Suprapubic skin (tissue), 4 donors: ENCODE data around the gene SYCE3. TPM values are rescaled to one million over a fixed set of nuclear protein-coding genes. Genes with fewer than 3 reads are reported as not detected.

Experiments
- DNase-seq, 2 donors: peaks; one replicate each; pipeline ENCODE4 v3.0.0-alpha.2; 2019; ENCODE audit warnings: low spot score in 2 of 2
- H3K27ac ChIP-seq: fragments of 200-600 bp; sonication (generic); one replicate; pipeline ENCODE4 v1.5.1; 2019
- H3K27me3 ChIP-seq: fragments of 200-600 bp; sonication (generic); one replicate; pipeline ENCODE4 v1.5.1; 2019
- H3K36me3 ChIP-seq: fragments of 200-600 bp; sonication (generic); one replicate; pipeline ENCODE4 v1.5.1; 2019
- H3K4me1 ChIP-seq: fragments of 200-600 bp; sonication (generic); one replicate; pipeline ENCODE4 v1.5.1; 2019
- H3K4me3 ChIP-seq: fragments of 200-600 bp; sonication (generic); one replicate; pipeline ENCODE4 v1.5.1; 2019; ENCODE audit warnings: mild to moderate bottlenecking
- H3K9me3 ChIP-seq: fragments of 200-600 bp; sonication (generic); one replicate; pipeline ENCODE4 v1.5.1; 2019
- CTCF ChIP-seq, 2 donors: fragments of 200-600 bp in 1 of 2; fragments of 450-650 bp in 1 of 2; sonication (generic) in 1 of 2; IDR thresholded peaks; one replicate each; pipeline ENCODE4 v1.5.1; 2016 to 2019; ENCODE audit warnings: antibody characterized with exemption in 2 of 2, mild to moderate bottlenecking in 1 of 2, moderate library complexity in 1 of 2
- EP300 ChIP-seq: sonication (generic); formaldehyde crosslinking; IDR thresholded peaks from one replicate; pipeline ENCODE4 v1.6.1; 2017; ENCODE audit warnings: antibody characterized with exemption
- POLR2A ChIP-seq, 2 donors: fragments of 450-650 bp; IDR thresholded peaks; one replicate each; pipeline ENCODE4 v1.6.1; 2017; ENCODE audit warnings: antibody characterized with exemption in 2 of 2, mild to moderate bottlenecking in 2 of 2, moderate library complexity in 2 of 2
- POLR2AphosphoS5 ChIP-seq, 3 donors: sonication (generic); formaldehyde crosslinking; IDR thresholded peaks; one replicate each; pipeline ENCODE4 v1.6.1; 2017; ENCODE audit warnings: antibody characterized with exemption in 3 of 3
- WGBS: methylation state at CpG from one replicate; pipeline ENCODE4 v1.1.5; 2018; 5-methylcytosine and 5-hydroxymethylcytosine counted together
- total RNA-seq, 4 donors: library from RNA; depleted of rRNA; stranded (reverse); fragments of >200 nt; gene quantifications; one replicate each; pipeline ENCODE4 v1.1.0, GENCODE V29; 2016

The SYCE3 gene
- total RNA-seq, 4 donors from 2014 or later = not detected

DNA sequence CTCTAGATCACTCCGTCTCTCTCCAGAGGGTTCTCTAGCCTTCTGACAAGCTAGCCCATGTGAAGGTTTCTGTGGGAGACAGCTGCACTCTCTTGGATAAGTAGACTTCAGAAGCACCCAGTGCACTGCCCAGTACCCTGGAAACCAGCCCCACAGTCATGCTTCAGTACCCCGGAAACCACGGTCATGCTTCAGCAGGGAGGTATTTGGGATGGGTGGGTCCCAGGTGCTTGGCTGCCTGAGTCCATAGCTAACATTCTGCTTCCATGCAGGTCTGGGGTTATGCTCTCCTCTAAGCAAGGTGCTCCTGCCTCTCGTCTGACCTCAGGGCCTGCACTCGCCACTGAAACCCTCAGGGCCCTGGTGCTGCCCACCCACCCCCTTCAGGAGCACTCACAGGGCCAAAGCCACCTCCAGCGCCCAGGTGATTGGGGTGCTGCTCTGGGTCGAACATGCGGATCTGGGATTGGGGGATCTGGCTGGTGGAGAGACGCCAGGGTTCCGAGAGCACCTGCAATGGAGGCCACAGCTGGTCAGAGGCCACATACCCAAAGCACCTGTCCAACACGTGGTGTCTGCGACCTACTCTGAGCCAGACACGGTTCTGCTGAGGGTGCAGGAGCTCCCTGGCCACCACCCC lies 7.3 kb upstream of the SYCE3 start:
- H3K27me3 ChIP-seq = no peaks in the 10 kb centered on the region

DNA sequence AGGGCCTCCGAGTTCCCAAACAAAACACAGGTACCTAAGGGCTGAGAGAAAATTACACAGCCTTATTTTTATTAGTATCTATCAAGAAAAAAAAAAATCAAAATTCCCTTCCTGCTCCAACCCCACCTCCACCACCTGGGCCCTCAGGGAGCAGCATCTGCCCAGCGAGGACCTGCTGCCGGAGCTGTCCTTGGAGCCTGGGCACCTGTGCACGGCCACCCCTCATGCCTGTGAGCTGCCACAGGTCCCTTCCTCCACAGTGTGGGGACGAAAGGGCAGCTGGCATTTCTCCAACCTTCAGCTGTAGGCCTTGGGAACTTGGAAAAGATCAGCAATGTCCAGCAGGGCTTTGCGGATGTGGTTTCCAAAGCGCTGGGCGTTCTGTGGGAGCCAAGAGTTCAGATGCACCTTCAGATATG lies 6.3 kb upstream of the SYCE3 start:
- DNase-seq = no peak
- Histone ChIP-seq H3K4me1 (no peaks in the 10 kb centered on the region), H3K4me3 (no peak overlapping the region), H3K9me3 (no peaks in the 10 kb centered on the region), H3K36me3 (peaks cover 29% of the 10 kb centered on the region), H3K27ac (no peak overlapping the region), H3K27me3 (no peaks in the 10 kb centered on the region)
- no peak for TF ChIP-seq EP300
- no peak for TF ChIP-seq CTCF (IDR thresholded peaks at IDR 0.05)
- no peak for TF ChIP-seq POLR2A (IDR thresholded peaks at IDR 0.05)
- TF ChIP-seq POLR2AphosphoS5 (IDR thresholded peaks at IDR 0.05) = no peak
- WGBS = 93% methylated on average over 8 of the region's 8 CpGs

More for the DNA sequence above, 7.3 kb upstream of the SYCE3 start:
- DNase-seq = peak in 1 of 2 donors; percentile 59
- WGBS = 94% methylated on average over 10 of the region's 13 CpGs
- Histone ChIP-seq H3K4me3 (no peak overlapping the region), H3K27ac (no peak overlapping the region), H3K4me1 (no peaks in the 10 kb centered on the region), H3K9me3 (no peaks in the 10 kb centered on the region), H3K36me3 (peaks cover 29% of the 10 kb centered on the region)
- TF ChIP-seq CTCF (IDR thresholded peaks at IDR 0.05) (no peak), POLR2A (IDR thresholded peaks at IDR 0.05) (no peak)

DNA sequence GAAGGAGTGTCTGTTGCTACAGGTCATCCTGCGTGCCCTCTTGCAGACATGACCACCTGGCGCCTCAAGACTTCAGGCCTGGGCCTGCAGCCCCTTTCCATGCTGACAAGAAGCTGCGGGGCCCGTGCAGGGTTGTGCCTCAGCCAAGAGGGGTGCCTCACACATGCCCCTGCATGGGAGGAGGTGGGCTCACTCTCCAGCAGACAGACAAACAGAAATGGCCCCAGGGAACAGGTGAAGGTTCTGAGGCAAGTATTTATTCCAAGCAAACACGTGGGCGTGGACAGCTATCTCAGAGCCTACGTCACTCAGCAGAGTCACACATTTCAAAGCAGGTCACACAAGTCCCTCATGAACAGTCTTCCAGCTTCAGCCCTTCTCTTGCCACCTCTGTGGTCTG lies 5.9 kb upstream of the SYCE3 start:
- Histone ChIP-seq H3K27ac (no peak overlapping the region), H3K9me3 (no peaks in the 10 kb centered on the region), H3K4me1 (peaks cover 4% of the 10 kb centered on the region), H3K4me3 (no peak overlapping the region), H3K27me3 (no peaks in the 10 kb centered on the region), H3K36me3 (peaks cover 29% of the 10 kb centered on the region)
- WGBS = 80% methylated on average over 5 of the region's 7 CpGs
- DNase-seq = peak in 1 of 2 donors; percentile 46
- TF ChIP-seq POLR2AphosphoS5 (IDR thresholded peaks at IDR 0.05) = no peak
- TF ChIP-seq CTCF (IDR thresholded peaks at IDR 0.05) = no peak
- TF ChIP-seq POLR2A (IDR thresholded peaks at IDR 0.05) = no peak
- TF ChIP-seq EP300 = no peak

DNA sequence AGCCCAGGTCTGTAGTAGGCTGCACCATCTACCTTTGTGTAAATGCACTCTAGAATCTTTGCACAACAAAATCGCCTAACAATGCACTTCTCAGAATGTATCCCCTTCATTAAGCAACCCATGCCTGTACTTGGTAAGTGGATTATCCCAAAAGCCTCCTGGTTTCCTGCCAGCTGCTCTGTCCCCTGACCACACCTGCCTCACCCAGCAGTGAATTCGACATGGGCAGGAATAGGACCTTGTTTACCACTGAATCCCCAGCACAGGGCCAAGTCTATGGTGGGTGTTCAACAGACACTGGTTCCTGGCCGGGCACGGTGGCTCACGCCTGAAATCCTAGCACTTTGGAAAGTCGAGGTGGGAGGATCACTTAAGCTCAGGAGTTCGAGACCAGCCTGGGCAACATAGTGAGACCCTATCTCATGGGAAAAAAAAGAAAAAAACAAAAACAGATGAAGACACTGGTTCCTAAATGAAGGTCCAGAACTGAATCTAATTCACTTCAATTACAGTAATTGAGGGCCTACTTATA lies 5.1 kb upstream of the SYCE3 start:
- H3K4me1 ChIP-seq = peaks cover 11% of the 10 kb centered on the region
- no peaks in the 10 kb centered on the region for H3K27me3 ChIP-seq
- TF ChIP-seq POLR2A (IDR thresholded peaks at IDR 0.05) (no peak), EP300 (no peak), POLR2AphosphoS5 (IDR thresholded peaks at IDR 0.05) (no peak)
- no peak overlapping the region for H3K27ac ChIP-seq
- H3K36me3 ChIP-seq = peaks cover 29% of the 10 kb centered on the region
- peak in 1 of 2 donors; percentile 41 for DNase-seq
- 99% methylated on average over 7 of the region's 7 CpGs for WGBS
- no peaks in the 10 kb centered on the region for H3K9me3 ChIP-seq
- no peak overlapping the region for H3K4me3 ChIP-seq

DNA sequence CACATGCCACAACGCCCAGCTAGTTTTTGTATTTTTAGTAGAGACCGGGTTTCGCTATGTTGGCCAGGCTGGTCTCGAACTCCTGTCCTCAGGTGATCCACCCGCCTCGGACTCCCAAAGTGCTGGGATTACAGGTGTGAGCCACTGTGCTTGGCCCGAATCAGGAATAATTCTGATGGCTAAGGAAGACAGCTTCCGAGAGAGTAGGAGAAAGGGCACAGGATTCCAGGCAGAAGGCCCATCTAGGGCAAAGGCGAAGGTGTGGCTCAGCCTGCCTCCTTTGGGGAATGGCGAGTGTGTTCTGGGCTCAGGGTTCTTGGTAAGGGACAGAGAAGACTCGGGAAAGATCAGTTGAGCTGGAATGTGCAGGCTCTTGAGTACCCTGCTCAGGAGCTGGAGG lies 1.6 kb upstream of the SYCE3 start:
- H3K27me3 ChIP-seq = no peaks in the 10 kb centered on the region
- no peak overlapping the region for H3K27ac ChIP-seq
- peaks cover 3% of the 10 kb centered on the region for H3K36me3 ChIP-seq
- DNase-seq = no peak
- no peaks in the 10 kb centered on the region for H3K9me3 ChIP-seq
- H3K4me1 ChIP-seq = peaks cover 16% of the 10 kb centered on the region
- no peak overlapping the region for H3K4me3 ChIP-seq
- no peak for TF ChIP-seq CTCF (IDR thresholded peaks at IDR 0.05)
- no peak for TF ChIP-seq POLR2A (IDR thresholded peaks at IDR 0.05)
- no peak for TF ChIP-seq POLR2AphosphoS5 (IDR thresholded peaks at IDR 0.05)
- TF ChIP-seq EP300 = no peak
- WGBS = 81% methylated on average over 11 of the region's 11 CpGs
